ENCODE measurements around the gene DCTN4. TPM values are rescaled to one million over a fixed set of nuclear protein-coding genes. Genes with fewer than 3 reads are reported as not detected.
A peak's percentile ranks its signal among the peaks of the same experiment; 100 is the strongest.

DCTN4 gene
- total and polyA plus RNA-seq, 4 donors = 17.3 to 66.4 (median 40.1) TPM

DNA sequence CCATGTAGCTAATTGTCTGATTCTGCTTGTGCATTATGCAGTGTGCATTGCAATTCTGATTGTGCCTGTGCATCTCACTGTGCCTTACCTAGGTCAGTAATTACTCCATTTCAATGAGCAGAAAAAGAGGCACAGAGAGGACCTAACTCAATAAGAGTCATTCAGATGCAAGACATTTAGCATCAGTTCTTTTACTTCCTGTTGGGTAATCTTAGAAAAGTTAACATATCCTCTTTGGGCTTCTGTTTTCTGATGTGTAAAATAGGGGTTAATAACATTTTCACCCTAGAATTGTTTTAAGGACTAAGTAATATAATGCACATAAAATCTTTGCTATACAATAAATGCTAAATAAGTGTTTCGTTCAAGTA is 7.0 kb upstream of the DCTN4 start:
- H3K27ac ChIP-seq (ENCODE audit: low read depth in 1 of 2, low read length in 2 of 2) = no peak overlapping the region
- 90 to 94% methylated on average over 1 of the region's 1 CpG for WGBS, 2 donors
- H3K36me3 ChIP-seq (ENCODE audit: control insufficient read depth in 1 of 2, insufficient read depth in 2 of 2, low read length in 1 of 2) = no peaks in the 10 kb centered on the region
- H3K4me1 ChIP-seq (ENCODE audit: control insufficient read depth in 1 of 2, insufficient read depth in 2 of 2, low read length in 2 of 2) = no peaks in the 10 kb centered on the region
- intact Hi-C loops (cut with DNase I) = no loop called here
- peaks cover 2% of the 10 kb centered on the region for H3K9me3 ChIP-seq (ENCODE audit: control insufficient read depth, low read length)
- no peak for ATAC-seq (ENCODE audit: low FRiP score)
- no peak overlapping the region for H3K4me3 ChIP-seq (ENCODE audit: low read length in 2 of 2)
- no peaks in the 10 kb centered on the region for H3K27me3 ChIP-seq (ENCODE audit: control insufficient read depth in 1 of 2, insufficient read depth in 2 of 2, low read length in 1 of 2)
- no peak for DNase-seq

DNA sequence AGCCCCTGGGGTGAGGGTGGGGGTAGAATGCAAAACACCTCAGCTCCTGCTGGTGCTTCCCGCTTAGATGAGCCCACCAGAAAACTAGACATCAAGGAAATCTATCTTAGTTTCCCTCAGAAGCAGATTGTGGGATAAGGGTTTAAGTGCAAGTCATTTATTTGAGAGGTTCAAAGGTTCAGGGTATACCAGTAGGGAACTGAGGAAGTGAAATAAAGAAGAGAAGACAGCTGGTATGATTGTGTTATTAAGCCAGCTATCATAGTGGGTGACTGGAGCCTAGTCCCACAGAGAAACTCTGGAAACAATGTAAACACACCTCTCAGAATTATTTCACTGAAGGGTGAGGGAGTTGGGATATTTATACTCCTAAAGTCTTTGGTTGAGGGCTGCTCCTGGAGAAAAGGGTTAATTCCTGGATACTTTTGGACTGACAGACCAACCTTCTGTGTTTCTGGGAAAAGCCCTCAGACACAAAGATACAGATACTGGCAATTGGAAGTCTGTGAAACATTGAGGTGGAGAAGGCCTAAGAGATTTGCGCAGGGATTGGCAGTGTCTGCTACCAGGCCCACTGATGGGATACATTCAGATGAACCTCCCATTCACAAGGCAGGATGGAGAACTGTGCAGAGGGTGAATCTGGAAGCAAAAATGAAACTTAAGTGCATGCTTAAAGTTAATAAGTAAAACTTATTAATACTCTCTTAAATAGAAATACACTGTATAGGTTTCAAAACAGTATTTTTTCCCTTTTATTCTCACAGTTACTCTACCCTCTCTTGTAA is 6.4 kb upstream of the DCTN4 start:
- Histone ChIP-seq H3K4me1 (ENCODE audit: control insufficient read depth in 1 of 2, insufficient read depth in 2 of 2, low read length in 2 of 2) (no peaks in the 10 kb centered on the region), H3K27me3 (ENCODE audit: control insufficient read depth in 1 of 2, insufficient read depth in 2 of 2, low read length in 1 of 2) (no peaks in the 10 kb centered on the region), H3K27ac (ENCODE audit: low read depth in 1 of 2, low read length in 2 of 2) (no peak overlapping the region), H3K9me3 (ENCODE audit: control insufficient read depth, low read length) (peaks cover 2% of the 10 kb centered on the region), H3K4me3 (ENCODE audit: low read length in 2 of 2) (no peak overlapping the region), H3K36me3 (ENCODE audit: control insufficient read depth in 1 of 2, insufficient read depth in 2 of 2, low read length in 1 of 2) (no peaks in the 10 kb centered on the region)
- WGBS, 2 donors = 90 to 91% methylated on average over 2 of the region's 2 CpGs
- no peak for DNase-seq
- intact Hi-C loops (cut with DNase I) = no loop called here
- ATAC-seq (ENCODE audit: low FRiP score) = no peak

- Histone ChIP-seq H3K4me3 (ENCODE audit: low read length in 2 of 2) (no peak overlapping the region), H3K27me3 (ENCODE audit: control insufficient read depth in 1 of 2, insufficient read depth in 2 of 2, low read length in 1 of 2) (no peaks in the 10 kb centered on the region), H3K9me3 (ENCODE audit: control insufficient read depth, low read length) (peaks cover 2% of the 10 kb centered on the region), H3K36me3 (ENCODE audit: control insufficient read depth in 1 of 2, insufficient read depth in 2 of 2, low read length in 1 of 2) (no peaks in the 10 kb centered on the region), H3K4me1 (ENCODE audit: control insufficient read depth in 1 of 2, insufficient read depth in 2 of 2, low read length in 2 of 2) (no peaks in the 10 kb centered on the region), H3K27ac (ENCODE audit: low read depth in 1 of 2, low read length in 2 of 2) (no peak overlapping the region)
- no peak for DNase-seq
- 89 to 93% methylated on average over 2 of the region's 2 CpGs for WGBS, 2 donors
- intact Hi-C loops (cut with DNase I) = no loop called here
- no peak for ATAC-seq (ENCODE audit: low FRiP score)
Measured at GRCh38 chr5:150764530-150764929, 5.7 kb upstream of the DCTN4 start.

GRCh38 chr5:150763023-150763769 is 4.4 kb upstream of the DCTN4 start:
- Histone ChIP-seq H3K4me1 (ENCODE audit: control insufficient read depth in 1 of 2, insufficient read depth in 2 of 2, low read length in 2 of 2) (no peaks in the 10 kb centered on the region), H3K36me3 (ENCODE audit: control insufficient read depth in 1 of 2, insufficient read depth in 2 of 2, low read length in 1 of 2) (no peaks in the 10 kb centered on the region), H3K27me3 (ENCODE audit: control insufficient read depth in 1 of 2, insufficient read depth in 2 of 2, low read length in 1 of 2) (no peaks in the 10 kb centered on the region), H3K4me3 (ENCODE audit: low read length in 2 of 2) (no peak overlapping the region), H3K27ac (ENCODE audit: low read depth in 1 of 2, low read length in 2 of 2) (no peak overlapping the region), H3K9me3 (ENCODE audit: control insufficient read depth, low read length) (peaks cover 2% of the 10 kb centered on the region)
- 50 to 53% methylated on average over 7 of the region's 7 CpGs for WGBS, 2 donors
- DNase-seq = peak in 1 of 2 donors; percentile 65
- intact Hi-C loops (cut with DNase I) = no loop called here
- peak; percentile 26 for ATAC-seq (ENCODE audit: low FRiP score)

DNA sequence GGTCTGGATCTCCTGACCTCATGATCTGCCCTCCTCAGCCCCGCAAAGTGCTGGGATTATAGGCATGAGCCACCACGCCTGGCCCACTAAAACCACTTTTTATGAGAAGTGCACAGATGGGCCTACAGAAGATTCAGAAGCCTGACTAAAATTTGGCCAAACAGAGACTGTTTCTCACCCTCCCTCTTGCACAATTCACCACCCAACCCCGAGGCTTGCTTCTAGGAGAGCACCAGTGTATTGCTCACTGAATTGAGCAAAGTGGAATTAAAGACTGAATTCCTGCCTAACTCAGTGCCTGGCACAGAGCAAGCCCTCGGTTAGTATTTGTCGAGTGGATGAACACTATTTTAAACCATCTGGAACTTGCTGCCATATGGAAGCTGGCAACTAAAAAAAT is 3.4 kb upstream of the DCTN4 start:
- no peak for ATAC-seq (ENCODE audit: low FRiP score)

DNA sequence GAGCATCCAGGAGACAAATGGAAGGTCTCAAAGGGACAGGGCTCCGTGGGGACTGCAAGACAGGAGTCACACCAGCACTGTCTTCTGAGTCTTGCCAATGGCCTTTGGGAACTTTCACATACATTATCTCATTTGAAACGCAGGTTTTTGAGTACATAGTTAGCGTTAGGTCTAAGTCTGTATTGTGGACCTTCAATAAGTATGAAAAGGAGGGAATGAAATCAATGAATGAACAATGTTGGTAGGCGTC is 442 bp upstream of the DCTN4 start:
- H3K27me3 ChIP-seq (ENCODE audit: control insufficient read depth in 1 of 2, insufficient read depth in 2 of 2, low read length in 1 of 2) = no peaks in the 10 kb centered on the region
- H3K27ac ChIP-seq (ENCODE audit: low read depth in 1 of 2, low read length in 2 of 2) = peak overlapping the region; percentile 76 to 80
- H3K9me3 ChIP-seq (ENCODE audit: control insufficient read depth, low read length) = no peaks in the 10 kb centered on the region
- no peak for ATAC-seq (ENCODE audit: low FRiP score)
- no peaks in the 10 kb centered on the region for H3K36me3 ChIP-seq (ENCODE audit: control insufficient read depth in 1 of 2, insufficient read depth in 2 of 2, low read length in 1 of 2)
- H3K4me3 ChIP-seq (ENCODE audit: low read length in 2 of 2) = peak overlapping the region; percentile 42 to 69
- intact Hi-C loops (cut with DNase I) = loop anchor here in 1 of 2 donors (2.0 kb wide), 1 partner anchor 20 kb away; the partner anchor contains the start of gene SMIM3
- 57 to 59% methylated on average over 4 of the region's 4 CpGs for WGBS, 2 donors
- H3K4me1 ChIP-seq (ENCODE audit: control insufficient read depth in 1 of 2, insufficient read depth in 2 of 2, low read length in 2 of 2) = peaks cover 0 to 3% of the 10 kb centered on the region in 2 donors
- DNase-seq = no peak

More for the DNA sequence above, 3.4 kb upstream of the DCTN4 start:
- DNase-seq = no peak
- Histone ChIP-seq H3K27me3 (ENCODE audit: control insufficient read depth in 1 of 2, insufficient read depth in 2 of 2, low read length in 1 of 2) (no peaks in the 10 kb centered on the region), H3K36me3 (ENCODE audit: control insufficient read depth in 1 of 2, insufficient read depth in 2 of 2, low read length in 1 of 2) (no peaks in the 10 kb centered on the region), H3K4me1 (ENCODE audit: control insufficient read depth in 1 of 2, insufficient read depth in 2 of 2, low read length in 2 of 2) (peaks cover 0 to 2% of the 10 kb centered on the region in 2 donors), H3K9me3 (ENCODE audit: control insufficient read depth, low read length) (peaks cover 2% of the 10 kb centered on the region), H3K27ac (ENCODE audit: low read depth in 1 of 2, low read length in 2 of 2) (no peak overlapping the region), H3K4me3 (ENCODE audit: low read length in 2 of 2) (no peak overlapping the region)
- intact Hi-C loops (cut with DNase I) = no loop called here
- WGBS, 2 donors = 90 to 91% methylated on average over 5 of the region's 5 CpGs

- DNase-seq = no peak
- Histone ChIP-seq H3K9me3 (ENCODE audit: control insufficient read depth, low read length) (no peaks in the 10 kb centered on the region), H3K27me3 (ENCODE audit: control insufficient read depth in 1 of 2, insufficient read depth in 2 of 2, low read length in 1 of 2) (no peaks in the 10 kb centered on the region), H3K27ac (ENCODE audit: low read depth in 1 of 2, low read length in 2 of 2) (peak overlapping the region; percentile 16 to 94), H3K4me1 (ENCODE audit: control insufficient read depth in 1 of 2, insufficient read depth in 2 of 2, low read length in 2 of 2) (peaks cover 0 to 3% of the 10 kb centered on the region in 2 donors), H3K36me3 (ENCODE audit: control insufficient read depth in 1 of 2, insufficient read depth in 2 of 2, low read length in 1 of 2) (peaks cover 0 to 2% of the 10 kb centered on the region in 2 donors), H3K4me3 (ENCODE audit: low read length in 2 of 2) (peak overlapping the region; percentile 69 to 72)
- intact Hi-C loops (cut with DNase I) = loop anchor here in 1 of 2 donors (1.0 to 2.0 kb wide), 2 partner anchors 21 to 57 kb away; partner anchors contain the start of genes RBM22 and SMIM3
- 2 to 3% methylated on average over 12 of the region's 12 CpGs for WGBS, 2 donors
- ATAC-seq (ENCODE audit: low FRiP score) = peak; percentile 39
Measured at GRCh38 chr5:150758203-150758530, 650 bp downstream of the DCTN4 start.

- DNase-seq (no peak), ATAC-seq (ENCODE audit: low FRiP score) (no peak)
- H3K4me1 ChIP-seq (ENCODE audit: control insufficient read depth in 1 of 2, insufficient read depth in 2 of 2, low read length in 2 of 2) = peaks cover 0 to 3% of the 10 kb centered on the region in 2 donors
- 34 to 60% methylated on average over 1 of the region's 1 CpG for WGBS, 2 donors
- H3K27me3 ChIP-seq (ENCODE audit: control insufficient read depth in 1 of 2, insufficient read depth in 2 of 2, low read length in 1 of 2) = no peaks in the 10 kb centered on the region
- no peaks in the 10 kb centered on the region for H3K9me3 ChIP-seq (ENCODE audit: control insufficient read depth, low read length)
- H3K27ac ChIP-seq (ENCODE audit: low read depth in 1 of 2, low read length in 2 of 2) = no peak overlapping the region
- H3K4me3 ChIP-seq (ENCODE audit: low read length in 2 of 2) = no peak overlapping the region
- intact Hi-C loops (cut with DNase I) = no loop called here
- peaks cover 0 to 3% of the 10 kb centered on the region in 2 donors for H3K36me3 ChIP-seq (ENCODE audit: control insufficient read depth in 1 of 2, insufficient read depth in 2 of 2, low read length in 1 of 2)
Measured at GRCh38 chr5:150757087-150757649, 1.6 kb downstream of the DCTN4 start.

Data from aorta (tissue), 5 donors.